ELR (cell line): ENCODE measurements around the gene RNPEPL1.

Source experiments
- DNase-seq: peaks from one replicate; pipeline ENCODE4 v3.0.0-alpha.2; 2015; ENCODE audit warnings: low read depth

Gene RNPEPL1

DNA sequence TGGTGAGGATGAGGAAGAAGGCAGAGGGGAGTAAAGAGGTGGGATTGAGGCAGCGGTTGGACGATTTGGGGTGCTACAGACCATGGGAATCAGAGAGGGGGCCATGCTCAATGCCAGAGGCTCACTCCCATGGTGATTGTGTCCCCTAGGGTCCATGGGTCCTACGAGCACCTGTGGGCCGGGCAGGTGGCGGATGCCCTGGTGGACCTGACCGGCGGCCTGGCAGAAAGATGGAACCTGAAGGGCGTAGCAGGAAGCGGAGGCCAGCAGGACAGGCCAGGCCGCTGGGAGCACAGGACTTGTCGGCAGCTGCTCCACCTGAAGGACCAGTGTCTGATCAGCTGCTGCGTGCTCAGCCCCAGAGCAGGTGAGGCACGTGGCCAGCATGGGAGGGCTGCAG lies 23.5 kb downstream of the RNPEPL1 start:
- no peak for DNase-seq

DNA sequence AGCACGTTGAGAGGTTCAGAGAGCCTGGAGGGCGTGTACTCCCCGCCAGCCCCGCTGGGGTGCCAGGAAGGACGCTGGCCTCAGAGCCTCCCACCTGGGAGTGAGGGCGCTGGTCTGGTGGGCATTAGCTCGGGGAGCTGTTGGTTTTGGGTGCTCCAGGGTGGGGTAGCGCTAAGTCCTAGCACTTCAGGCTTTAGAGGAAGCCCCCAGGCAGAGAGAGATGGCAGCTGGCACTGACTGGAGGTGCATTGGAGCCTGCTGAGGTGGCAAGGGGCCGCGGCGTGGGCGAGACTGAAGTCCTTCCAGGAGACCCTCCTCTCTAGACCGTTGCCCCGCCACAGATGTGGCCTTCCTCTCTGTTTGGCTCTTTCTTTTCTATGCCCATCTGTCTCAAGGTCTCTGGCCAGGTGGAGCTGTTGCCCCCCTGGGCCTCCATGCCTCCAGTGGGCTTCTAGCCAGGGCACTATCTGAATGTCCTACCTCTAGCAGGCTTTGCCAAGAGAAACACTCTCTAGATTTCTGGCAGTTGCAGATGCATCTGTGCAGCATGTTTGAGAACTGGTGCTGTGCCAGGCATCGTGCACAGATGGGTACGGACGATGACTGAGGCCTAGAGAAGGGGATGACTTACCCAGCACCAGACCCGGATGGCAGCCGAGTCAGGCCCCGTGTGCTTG lies 24.9 kb downstream of the RNPEPL1 start:
- no peak for DNase-seq

DNA sequence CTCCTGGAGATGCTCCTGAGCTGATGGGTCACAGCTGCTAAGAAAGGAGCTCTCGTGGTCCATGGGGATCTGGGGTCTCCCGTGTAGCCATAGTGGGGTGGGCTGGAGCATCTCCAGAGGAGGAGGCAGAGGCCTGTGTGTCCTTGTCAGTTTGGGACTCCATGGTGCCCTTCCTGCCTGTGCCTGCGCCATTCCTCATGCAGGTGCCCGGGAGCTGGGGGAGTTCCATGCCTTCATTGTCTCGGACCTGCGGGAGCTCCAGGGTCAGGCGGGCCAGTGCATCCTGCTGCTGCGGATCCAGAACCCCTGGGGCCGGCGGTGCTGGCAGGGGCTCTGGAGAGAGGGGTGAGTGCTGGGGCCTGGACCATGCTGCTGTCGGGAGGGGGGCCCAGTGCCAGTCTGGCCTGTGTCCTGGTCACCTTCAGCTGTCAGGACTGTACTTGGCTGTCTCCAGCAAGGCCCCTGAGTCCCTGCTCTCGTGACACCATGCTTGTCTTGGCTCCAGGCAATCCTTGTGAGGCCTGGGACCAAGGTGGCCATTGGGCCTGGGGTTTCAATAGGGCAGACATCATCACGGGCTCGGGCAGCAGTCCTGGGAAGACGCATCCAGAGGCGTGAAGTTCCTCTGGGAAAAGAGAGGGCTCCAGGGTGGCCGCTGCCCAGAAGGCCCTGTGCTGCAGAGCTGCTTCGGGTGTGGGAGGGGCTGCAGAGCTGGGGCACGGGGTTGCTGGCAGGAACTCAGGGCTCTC lies 25.6 kb downstream of the RNPEPL1 start:
- DNase-seq: no peak

DNA sequence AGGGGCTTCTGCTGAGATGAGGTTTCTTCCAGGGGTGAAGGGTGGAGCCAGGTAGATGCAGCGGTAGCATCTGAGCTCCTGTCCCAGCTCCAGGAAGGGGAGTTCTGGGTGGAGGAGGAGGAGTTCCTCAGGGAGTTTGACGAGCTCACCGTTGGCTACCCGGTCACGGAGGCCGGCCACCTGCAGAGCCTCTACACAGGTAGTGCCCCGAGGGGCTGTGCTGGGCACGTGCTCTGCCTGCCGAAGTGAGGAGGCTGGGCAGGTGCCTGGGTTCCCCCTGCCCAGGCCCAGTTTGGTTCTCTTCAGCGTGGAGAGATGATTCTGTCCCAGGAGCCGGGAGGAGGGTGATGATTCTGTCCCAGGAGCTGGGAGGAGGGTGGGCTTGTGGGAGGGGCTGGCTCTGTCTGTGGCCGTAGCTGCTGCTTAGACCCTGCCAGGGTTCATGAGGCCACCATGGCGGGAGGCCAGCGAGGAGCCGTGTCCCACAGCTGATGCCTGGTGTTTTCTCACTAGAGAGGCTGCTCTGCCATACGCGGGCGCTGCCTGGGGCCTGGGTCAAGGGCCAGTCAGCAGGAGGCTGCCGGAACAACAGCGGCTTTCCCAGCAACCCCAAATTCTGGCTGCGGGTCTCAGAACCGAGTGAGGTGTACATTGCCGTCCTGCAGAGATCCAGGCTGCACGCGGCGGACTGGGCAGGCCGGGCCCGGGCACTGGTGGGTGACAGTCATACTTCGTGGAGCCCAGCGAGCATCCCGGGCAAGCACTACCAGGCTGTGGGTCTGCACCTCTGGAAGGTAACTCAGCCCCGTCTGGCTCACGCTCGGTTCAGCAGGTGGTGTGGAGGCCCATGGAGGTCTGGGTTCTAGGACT lies 26.5 kb downstream of the RNPEPL1 start:
- no peak for DNase-seq

- peak; percentile 30 for DNase-seq
Observed at GRCh38 chr2:240595381-240596079, 27.2 kb downstream of the RNPEPL1 start.

- no peak for DNase-seq
Observed at GRCh38 chr2:240596080-240596460, 27.8 kb downstream of the RNPEPL1 start.

DNA sequence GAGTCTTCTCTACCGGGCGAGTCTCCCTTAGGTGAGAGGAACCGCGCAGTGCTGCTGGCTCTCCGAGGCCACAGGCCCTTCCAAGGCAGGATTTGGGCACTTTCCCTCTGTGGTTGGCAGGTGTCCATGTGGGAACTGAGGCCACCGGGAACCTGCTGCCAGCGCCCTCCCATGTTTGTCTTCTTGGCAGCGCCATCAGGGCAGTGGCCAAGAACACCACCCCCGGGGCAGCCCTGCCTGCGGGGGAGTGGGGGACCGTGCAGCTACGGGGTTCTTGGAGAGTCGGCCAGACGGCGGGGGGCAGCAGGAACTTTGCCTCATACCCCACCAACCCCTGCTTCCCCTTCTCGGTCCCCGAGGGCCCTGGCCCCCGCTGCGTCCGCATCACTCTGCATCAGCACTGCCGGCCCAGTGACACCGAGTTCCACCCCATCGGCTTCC lies 28.2 kb downstream of the RNPEPL1 start:
- DNase-seq: no peak

DNA sequence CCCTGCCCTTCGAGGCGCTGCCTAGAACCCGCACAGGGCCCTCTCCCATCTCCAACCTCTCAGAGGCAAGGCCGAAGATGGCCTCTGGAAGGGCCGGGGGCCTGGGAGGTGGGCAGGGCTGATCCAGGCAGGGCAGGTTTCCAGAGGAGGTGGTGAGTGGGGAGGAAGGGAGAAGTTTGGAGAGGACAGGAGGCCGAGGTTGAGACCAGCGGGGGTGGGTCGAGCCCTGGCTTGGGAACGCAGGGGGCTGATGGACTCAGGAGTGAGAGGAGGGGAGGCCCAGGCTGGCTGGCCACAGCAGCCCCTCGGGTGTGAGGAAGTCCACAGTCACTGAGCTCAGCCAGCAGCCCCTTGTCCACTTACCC lies 28.8 kb downstream of the RNPEPL1 start:
- no peak for DNase-seq

DNA sequence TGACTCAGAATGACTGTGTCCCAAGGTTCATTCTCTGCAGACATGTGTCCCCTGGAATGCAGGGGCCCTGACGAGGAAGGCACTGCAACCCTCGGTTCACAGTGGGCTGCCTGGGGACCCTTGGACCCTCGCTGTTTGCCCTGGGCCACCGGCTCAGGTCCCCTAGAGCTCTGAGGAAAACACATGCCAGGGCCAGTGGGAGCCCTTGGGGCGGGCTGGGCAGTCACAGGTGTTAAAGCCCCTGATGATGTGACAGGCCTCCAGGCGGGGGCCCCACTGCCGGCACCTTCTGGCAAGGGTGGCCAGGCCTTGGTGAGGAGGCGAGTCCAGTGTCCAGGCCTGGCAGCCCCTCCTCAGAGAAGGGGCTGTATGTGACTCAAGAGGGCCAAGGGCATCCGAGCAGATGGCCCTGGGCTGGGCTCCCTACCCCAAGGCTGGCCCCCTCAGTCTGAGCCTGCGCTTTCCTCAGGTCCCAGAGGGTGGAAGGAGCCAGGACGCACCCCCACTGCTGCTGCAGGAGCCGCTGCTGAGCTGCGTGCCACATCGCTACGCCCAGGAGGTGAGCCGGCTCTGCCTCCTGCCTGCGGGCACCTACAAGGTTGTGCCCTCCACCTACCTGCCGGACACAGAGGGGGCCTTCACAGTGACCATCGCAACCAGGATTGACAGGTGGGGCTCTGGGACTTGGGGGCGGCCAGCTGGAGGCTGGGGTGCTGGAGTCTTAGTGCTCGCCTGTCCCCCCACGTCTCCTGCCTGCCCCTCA lies 29.3 kb downstream of the RNPEPL1 start:
- DNase-seq: no peak

DNA sequence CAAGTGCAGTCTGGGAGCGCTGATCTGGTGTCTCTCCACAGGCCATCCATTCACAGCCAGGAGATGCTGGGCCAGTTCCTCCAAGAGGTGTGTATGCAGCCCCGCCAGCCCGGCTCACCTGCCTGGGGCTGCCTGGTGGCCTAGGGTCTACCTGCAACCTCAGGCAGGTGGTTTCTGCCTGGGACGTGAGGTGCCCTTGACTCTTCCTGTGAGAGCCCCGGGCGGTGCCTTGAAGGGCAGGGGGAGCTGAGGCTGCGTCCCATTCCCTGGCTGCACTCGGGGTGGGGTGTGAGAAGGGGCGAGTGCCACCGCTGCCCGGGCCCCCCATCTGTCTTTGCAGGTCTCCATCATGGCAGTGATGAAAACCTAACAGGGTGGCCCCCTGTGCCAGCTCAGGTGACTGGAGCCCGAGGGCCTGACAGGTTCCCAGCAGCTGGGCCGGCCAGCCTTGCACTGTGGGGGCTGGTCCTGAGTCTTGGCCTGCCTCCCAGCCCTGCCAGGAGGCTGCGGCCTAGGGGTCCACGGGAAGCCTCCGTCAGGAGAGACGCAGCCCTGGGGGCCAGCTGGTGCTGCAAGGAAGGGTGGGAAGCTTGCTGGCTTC lies 30.1 kb downstream of the RNPEPL1 start:
- DNase-seq: no peak

- DNase-seq: no peak
Observed at GRCh38 chr2:240599141-240599583, 30.9 kb downstream of the RNPEPL1 start.

DNA sequence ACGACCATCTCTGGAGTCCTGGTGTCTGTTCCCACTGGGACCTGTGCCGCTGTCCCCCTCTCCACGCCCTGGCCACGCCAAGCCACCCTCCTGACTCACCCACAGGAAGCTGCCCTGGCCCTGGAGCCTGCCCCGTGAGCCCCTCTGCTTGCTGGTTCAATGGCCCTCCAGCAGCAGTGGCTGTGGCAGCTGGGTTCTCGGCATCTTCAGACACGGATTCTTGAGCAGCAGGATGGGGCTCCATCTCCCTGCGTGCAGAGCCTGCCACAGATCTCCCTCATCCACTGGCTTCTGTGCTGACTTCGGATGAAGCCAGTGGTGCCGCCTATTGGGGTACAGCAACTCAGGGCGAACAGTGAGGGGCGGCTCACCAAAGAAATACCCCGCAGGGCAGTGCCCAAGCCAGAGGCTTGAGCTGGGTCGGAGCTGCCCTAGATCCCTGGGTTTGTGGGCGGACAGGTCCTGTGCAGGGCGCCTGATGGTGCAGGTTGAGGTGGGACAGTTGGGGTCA lies 32.2 kb downstream of the RNPEPL1 start:
- DNase-seq: no peak

GRCh38 chr2:240601061-240601830 lies 33.0 kb downstream of the RNPEPL1 start:
- no peak for DNase-seq

GRCh38 chr2:240601831-240602160 lies 33.5 kb downstream of the RNPEPL1 start:
- DNase-seq: no peak

GRCh38 chr2:240602266-240603050 lies 34.2 kb downstream of the RNPEPL1 start:
- DNase-seq: no peak

- DNase-seq: no peak
Observed at GRCh38 chr2:240603081-240603835, 35.0 kb downstream of the RNPEPL1 start.

- DNase-seq: no peak
Observed at GRCh38 chr2:240603846-240604245, 35.6 kb downstream of the RNPEPL1 start.

DNA sequence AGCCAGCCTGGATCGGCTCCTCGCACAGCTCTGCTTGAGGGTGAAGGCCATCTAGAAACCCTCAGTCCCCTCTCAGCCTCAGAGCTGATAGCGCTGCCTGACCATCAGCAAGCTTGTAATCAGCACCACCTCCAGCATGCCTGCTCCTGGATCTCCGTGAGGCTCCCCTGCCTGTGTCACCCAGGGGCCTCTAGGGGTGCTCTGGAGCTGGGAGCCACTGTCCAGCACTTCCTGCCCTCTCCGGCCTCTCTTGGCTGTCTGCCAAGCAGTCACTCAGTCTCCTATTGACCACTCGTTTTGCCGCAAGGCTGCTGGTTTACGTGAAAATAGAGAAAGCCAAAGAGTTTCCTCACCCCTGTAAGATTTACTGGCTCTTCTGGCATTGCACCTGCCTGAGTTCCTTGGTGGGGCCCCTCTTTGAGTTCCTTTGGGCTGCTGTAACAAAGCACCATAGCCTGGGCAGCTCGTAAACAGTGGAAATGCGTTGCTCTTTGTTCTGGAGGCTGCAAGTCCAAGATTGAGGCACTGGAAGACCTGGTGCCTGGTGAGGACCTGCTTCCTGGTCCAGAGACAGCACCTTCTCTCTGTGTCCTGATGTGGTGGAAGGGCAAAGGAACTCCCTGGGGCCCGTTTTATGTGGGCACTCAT lies 36.1 kb downstream of the RNPEPL1 start:
- peak; percentile 63 for DNase-seq
